Measurements from ENCODE around the gene H2AZ1. TPM values are rescaled to one million over a fixed set of nuclear protein-coding genes. Genes with fewer than 3 reads are reported as not detected.

H2AZ1 gene
- 100 to 1,000 TPM; 163 to 167 TPM for total RNA-seq
- polyA plus RNA-seq = 100 to 1,000 TPM; 344 to 365 (median 362) TPM
- total RNA-seq = 91.5 to 172 (median 105) reads per million in 6 experiments

DNA sequence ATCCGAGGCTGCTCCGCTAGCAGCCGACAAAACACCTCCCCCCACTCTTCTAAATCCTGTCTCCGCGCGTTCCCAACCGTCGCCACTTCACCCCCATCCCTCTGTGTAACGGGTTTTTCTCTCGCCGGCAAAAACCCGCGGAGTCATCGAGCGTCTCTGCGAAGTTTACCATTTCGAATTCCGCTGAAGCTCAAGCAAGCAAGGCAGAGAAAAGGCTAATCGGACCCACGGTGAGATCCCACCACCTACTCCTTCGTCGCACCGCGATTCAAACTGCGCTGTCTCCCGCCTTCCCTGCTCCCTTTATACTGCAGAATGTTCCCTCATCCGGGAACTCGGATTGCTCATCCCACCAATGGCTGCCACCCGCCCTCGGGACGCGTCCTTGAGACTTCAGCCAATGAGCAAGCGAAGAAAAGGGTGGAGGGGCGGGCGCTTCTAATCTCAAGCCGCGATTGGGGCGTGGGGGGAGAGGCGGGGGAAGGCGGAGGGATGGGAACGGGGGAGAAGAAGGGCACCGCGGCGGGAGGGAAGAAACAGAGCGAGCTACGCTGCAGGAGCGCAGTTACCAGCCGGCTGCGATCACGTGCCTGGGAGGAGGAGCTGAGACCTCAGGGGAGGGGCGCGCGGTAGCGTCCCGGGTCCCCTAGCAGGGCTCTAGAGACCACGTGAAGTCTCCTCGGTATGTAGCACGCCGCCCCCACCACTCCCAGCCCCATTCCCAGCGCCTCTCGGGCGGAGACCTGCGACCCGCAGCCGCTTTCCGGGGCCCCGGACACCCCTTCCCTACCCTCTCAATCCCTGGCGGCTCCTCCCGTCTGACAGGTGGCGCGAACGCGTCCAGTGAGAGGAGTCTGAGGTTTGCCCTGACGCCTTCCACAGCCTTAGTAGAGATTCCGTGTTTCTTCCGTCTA lies at the start of gene H2AZ1:
H2AZ1 (minus strand) TSS at position 277 of the 914 bp plus-strand sequence; CDS start at position 172, 105 bp downstream.
- Mint-ChIP-seq H3K27ac (no peak within 1 kb of the TSS), H3K27me3 (no peaks in the 10 kb centered on the region), H3K36me3 (peaks cover 0 to 7% (median 3%) of the 10 kb centered on the region in 3 donors), H3K4me1 (peaks cover 8 to 31% (median 21%) of the 10 kb centered on the region in 4 donors), H3K4me3 (no peak within 1 kb of the TSS), H3K9me3 (no peaks in the 10 kb centered on the region)
- POLR2A ChIA-PET = interaction anchor here (1.2 to 5.2 kb wide), 11 partner anchors 13 to 955 kb away, joined by 3 to 86 read pairs (median 4); partner anchors contain the start of genes ADH5, DAPP1, LAMTOR3 and METAP1
- ATAC-seq (peak; percentile 69 to 71), DNase-seq (peak; percentile 90 to 99 (median 95))

- peaks cover 0 to 3% (median 0%) of the 10 kb centered on the region in 5 donors for H3K27me3 Mint-ChIP-seq
- DNase-seq = peak in 1 of 10 donors; percentile 2
- no peaks in the 10 kb centered on the region for H3K9me3 Mint-ChIP-seq
- POLR2A ChIA-PET = no interaction called here
- H3K4me3 Mint-ChIP-seq = no peak overlapping the region
- no peak for ATAC-seq
- no peaks in the 10 kb centered on the region for H3K4me1 Mint-ChIP-seq
- H3K36me3 Mint-ChIP-seq = no peaks in the 10 kb centered on the region
- no peak overlapping the region for H3K27ac Mint-ChIP-seq
Observed at GRCh38 chr4:99998062-99998867, 48.2 kb upstream of the H2AZ1 start.

DNA sequence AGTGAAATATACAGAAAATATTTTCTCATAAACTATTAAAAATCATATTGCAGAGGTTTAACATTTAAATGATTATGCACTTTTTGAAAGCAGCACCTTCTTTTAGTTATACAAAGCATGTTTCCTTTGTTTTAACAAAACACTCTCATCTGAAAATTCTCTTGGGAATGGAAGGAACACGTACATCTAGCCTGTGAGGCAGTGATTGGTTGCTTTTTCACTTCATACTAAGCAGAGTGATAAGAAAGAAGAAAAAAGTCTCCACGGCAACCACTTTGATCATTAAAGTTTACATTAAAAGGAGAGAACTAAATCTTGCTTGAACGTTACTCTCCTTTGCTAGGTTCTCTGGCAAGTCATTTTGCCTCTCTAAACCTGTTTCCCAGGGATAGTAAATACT lies 41.7 kb upstream of the H2AZ1 start:
- Mint-ChIP-seq H3K36me3 (no peaks in the 10 kb centered on the region), H3K27me3 (peaks cover 0 to 8% (median 5%) of the 10 kb centered on the region in 5 donors), H3K9me3 (no peaks in the 10 kb centered on the region), H3K27ac (no peak overlapping the region), H3K4me1 (no peaks in the 10 kb centered on the region), H3K4me3 (no peak overlapping the region)
- POLR2A ChIA-PET = no interaction called here
- ATAC-seq (no peak), DNase-seq (no peak)

DNA sequence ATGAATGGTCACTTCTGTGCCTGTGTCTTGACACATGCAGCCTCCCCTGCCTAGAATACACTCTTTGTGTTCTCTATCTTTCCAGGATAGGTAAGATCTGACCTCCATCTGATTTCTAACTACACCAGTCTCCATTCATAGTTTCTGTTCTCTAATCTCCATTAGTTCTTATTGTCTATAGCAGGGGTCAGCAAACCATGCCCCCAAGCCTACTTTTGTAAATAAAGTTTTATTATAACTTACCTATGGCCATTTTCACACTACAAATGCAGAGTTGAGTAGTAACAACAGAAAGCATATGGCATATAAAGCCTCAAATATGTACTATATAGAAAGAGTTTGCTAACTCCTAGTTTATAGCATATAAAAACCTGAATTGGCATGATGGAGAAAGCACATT lies 37.6 kb upstream of the H2AZ1 start:
- Mint-ChIP-seq H3K9me3 (no peaks in the 10 kb centered on the region), H3K4me3 (no peak overlapping the region), H3K27ac (no peak overlapping the region), H3K27me3 (peaks cover 3 to 17% (median 10%) of the 10 kb centered on the region in 5 donors), H3K36me3 (no peaks in the 10 kb centered on the region), H3K4me1 (no peaks in the 10 kb centered on the region)
- DNase-seq (no peak), ATAC-seq (no peak)
- POLR2A ChIA-PET = no interaction called here

DNA sequence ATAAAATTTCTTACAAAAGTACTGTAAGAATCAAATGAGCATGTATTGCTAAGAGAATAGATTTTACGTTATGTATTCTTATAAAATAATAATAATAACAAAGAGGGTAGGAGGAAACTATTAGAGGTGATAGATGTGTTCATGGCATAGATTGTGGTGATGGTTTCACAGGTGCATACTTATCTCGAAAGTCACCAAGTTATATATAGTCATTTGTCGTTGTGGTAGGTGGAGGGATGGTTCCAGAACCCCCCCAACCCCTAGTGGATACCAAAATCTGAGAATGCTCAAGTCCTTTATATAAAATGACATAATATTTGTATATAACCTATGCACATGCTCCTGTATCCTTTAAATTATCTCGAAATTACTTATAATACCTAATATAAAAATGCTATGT lies 36.7 kb upstream of the H2AZ1 start:
- Mint-ChIP-seq H3K4me3 (no peak overlapping the region), H3K4me1 (no peaks in the 10 kb centered on the region), H3K36me3 (no peaks in the 10 kb centered on the region), H3K27ac (no peak overlapping the region), H3K27me3 (peaks cover 4 to 17% (median 11%) of the 10 kb centered on the region in 5 donors), H3K9me3 (no peaks in the 10 kb centered on the region)
- DNase-seq (no peak), ATAC-seq (no peak)
- POLR2A ChIA-PET = no interaction called here

DNA sequence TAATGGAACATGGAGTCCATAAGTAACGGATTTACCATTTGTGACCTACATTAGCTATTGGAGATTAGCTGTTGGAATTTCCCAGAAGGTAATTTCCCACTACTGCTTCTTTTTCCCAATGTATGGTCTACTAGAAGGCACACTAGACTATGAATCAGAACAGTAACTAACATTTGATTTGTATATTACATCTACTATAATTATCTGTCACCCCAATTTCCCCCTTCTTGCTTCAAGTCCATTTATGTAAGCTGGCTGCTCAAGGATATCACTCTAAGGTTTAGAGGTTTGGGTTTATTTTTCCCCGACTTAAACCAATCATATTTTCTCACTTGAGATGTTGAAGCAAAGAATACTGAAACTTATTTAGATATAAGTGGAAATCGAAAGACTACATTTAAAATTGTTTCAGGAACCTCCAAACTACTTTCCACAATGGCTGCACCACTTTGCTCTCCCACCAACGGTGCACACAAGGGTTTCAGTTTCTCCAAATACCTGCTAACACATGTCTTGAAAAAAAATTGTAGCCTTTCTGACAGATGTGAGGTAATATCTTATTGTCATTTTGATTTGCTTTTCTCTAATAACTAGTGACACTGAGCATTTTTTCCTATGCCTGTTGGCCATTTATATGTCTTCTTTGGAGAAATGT lies 33.3 kb upstream of the H2AZ1 start:
- POLR2A ChIA-PET = no interaction called here
- peaks cover 3 to 17% (median 5%) of the 10 kb centered on the region in 5 donors for H3K27me3 Mint-ChIP-seq
- DNase-seq = no peak
- peaks cover 0 to 4% (median 0%) of the 10 kb centered on the region in 3 donors for H3K36me3 Mint-ChIP-seq
- no peak for ATAC-seq
- H3K27ac Mint-ChIP-seq = no peak overlapping the region
- peaks cover 0 to 3% (median 0%) of the 10 kb centered on the region in 9 donors for H3K9me3 Mint-ChIP-seq
- H3K4me1 Mint-ChIP-seq = no peaks in the 10 kb centered on the region
- H3K4me3 Mint-ChIP-seq = no peak overlapping the region

- H3K27ac Mint-ChIP-seq = no peak overlapping the region
- H3K4me3 Mint-ChIP-seq = no peak overlapping the region
- ATAC-seq (no peak), DNase-seq (no peak)
- H3K27me3 Mint-ChIP-seq = peaks cover 3 to 7% (median 5%) of the 10 kb centered on the region in 5 donors
- POLR2A ChIA-PET = no interaction called here
- H3K4me1 Mint-ChIP-seq = no peaks in the 10 kb centered on the region
- peaks cover 0 to 11% (median 0%) of the 10 kb centered on the region in 3 donors for H3K36me3 Mint-ChIP-seq
- H3K9me3 Mint-ChIP-seq = peaks cover 2 to 28% (median 8%) of the 10 kb centered on the region in 9 donors
Observed at GRCh38 chr4:99979872-99980271, 29.8 kb upstream of the H2AZ1 start.

DNA sequence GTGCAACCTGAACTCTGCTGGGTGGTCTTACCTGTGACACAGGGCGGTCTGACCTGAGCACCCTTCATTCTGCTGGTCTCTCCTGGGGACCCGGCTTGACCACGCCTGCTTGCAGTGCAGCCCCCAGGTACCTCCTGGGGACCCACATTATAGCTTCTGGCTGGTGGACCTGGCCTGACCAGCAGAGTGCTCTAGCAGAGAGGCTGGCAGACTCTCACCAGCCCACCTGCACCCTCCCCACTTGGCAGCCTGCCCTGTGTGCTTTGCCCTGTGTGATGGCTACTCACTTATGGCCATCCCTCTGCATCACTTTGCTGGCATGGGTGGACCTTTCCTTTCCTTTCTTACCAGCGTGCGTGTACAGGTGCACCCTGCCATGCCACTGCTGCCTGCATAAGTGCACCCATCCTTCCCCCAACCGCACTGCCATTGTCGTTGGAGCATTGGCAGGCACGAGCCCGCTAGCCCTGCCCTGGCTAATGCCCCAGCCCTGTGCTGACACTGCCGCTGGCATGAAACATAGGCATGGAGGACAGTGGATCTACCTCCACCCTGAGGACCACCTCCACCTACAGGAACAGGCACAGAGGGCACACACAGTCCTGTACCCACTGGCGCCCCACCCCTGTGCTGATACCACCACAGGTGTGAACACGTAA lies 21.5 kb upstream of the H2AZ1 start:
- Mint-ChIP-seq H3K4me1 (no peaks in the 10 kb centered on the region), H3K36me3 (peaks cover 0 to 23% (median 9%) of the 10 kb centered on the region in 3 donors), H3K9me3 (peaks cover 5 to 40% (median 20%) of the 10 kb centered on the region in 9 donors), H3K27me3 (peaks cover 0 to 5% (median 0%) of the 10 kb centered on the region in 5 donors), H3K4me3 (no peak overlapping the region), H3K27ac (no peak overlapping the region)
- POLR2A ChIA-PET = interaction anchor here (0.5 kb wide), 1 partner anchor 1295 kb away, joined by 5 read pairs; no protein-coding TSS in a partner anchor
- DNase-seq (no peak), ATAC-seq (no peak)

- ATAC-seq (no peak), DNase-seq (no peak)
- H3K27ac Mint-ChIP-seq = peak overlapping the region in 1 of 10 donors; percentile 47
- H3K4me3 Mint-ChIP-seq = no peak overlapping the region
- peaks cover 0 to 3% (median 1%) of the 10 kb centered on the region in 3 donors for H3K36me3 Mint-ChIP-seq
- H3K9me3 Mint-ChIP-seq = peaks cover 0 to 9% (median 3%) of the 10 kb centered on the region in 9 donors
- peaks cover 0 to 5% (median 0%) of the 10 kb centered on the region in 5 donors for H3K27me3 Mint-ChIP-seq
- peaks cover 3 to 16% (median 13%) of the 10 kb centered on the region in 4 donors for H3K4me1 Mint-ChIP-seq
- POLR2A ChIA-PET = no interaction called here
Observed at GRCh38 chr4:99968330-99968729, 18.3 kb upstream of the H2AZ1 start.

- no peak for ATAC-seq
- H3K9me3 Mint-ChIP-seq = no peaks in the 10 kb centered on the region
Observed at GRCh38 chr4:99966692-99967091, 16.6 kb upstream of the H2AZ1 start.

DNA sequence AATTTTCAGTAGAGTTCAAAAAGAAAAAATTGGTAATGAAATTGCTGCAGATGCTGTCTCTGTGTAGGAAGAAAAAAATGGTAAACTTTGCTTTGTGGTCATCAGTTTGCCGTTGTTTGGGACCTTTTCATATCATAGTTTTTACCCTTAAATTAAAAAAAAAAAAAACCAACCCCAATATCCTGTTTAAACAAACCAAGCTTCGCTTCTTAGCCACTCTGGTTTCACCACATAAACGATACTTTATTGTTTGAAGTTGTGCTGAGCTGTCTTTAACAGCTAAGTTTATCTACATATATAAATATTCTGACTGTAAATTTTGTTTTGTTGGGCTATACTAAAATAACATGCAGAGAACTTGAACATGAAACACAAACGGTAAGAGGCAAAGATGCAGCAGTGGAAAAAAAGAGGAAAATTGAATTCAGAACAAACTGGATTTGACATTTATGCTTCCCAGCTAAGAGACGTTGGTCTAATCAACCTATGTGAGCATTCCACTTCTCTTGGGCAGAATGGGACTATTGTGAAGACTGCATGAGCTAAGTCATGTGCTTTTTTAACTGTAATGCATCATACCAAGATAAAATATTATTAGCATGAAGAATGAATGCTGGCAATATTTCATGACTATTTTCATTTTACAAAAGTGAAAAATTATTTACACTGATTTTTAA lies 15.7 kb upstream of the H2AZ1 start:
- Mint-ChIP-seq H3K27ac (peak overlapping the region in 2 of 10 donors; percentile 3 to 4), H3K9me3 (no peaks in the 10 kb centered on the region), H3K4me3 (peak overlapping the region in 7 of 10 donors; percentile 3 to 59 (median 30)), H3K36me3 (no peaks in the 10 kb centered on the region), H3K27me3 (peaks cover 0 to 5% (median 0%) of the 10 kb centered on the region in 5 donors), H3K4me1 (peaks cover 3 to 18% (median 13%) of the 10 kb centered on the region in 4 donors)
- POLR2A ChIA-PET = interaction anchor here (0.6 to 1.6 kb wide), 5 partner anchors 14 to 1821 kb away, joined by 3 to 13 read pairs (median 3); partner anchors contain the start of genes DNAJB14 and H2AZ1
- DNase-seq (peak in 4 of 10 donors; percentile 31 to 70 (median 60)), ATAC-seq (peak; percentile 89 to 98)

More at GRCh38 chr4:99966692-99967091, 16.6 kb upstream of the H2AZ1 start:
- no peak for DNase-seq
- Mint-ChIP-seq H3K4me3 (peak overlapping the region in 1 of 10 donors; percentile 10), H3K27ac (no peak overlapping the region), H3K36me3 (no peaks in the 10 kb centered on the region), H3K4me1 (peaks cover 3 to 16% (median 13%) of the 10 kb centered on the region in 4 donors), H3K27me3 (peaks cover 0 to 5% (median 0%) of the 10 kb centered on the region in 5 donors)
- POLR2A ChIA-PET = interaction anchor here (1.6 kb wide), 1 partner anchor 16 kb away, joined by 13 read pairs; the partner anchor contains the start of gene H2AZ1
